GM19043 (cell line): ENCODE data around the gene NCAPG.
A peak's percentile ranks its signal among the peaks of the same experiment; 100 is the strongest.

Source experiments
- ATAC-seq: cut with Tn5 transposase; IDR thresholded peaks from one replicate; pipeline ENCODE4 v1.9.1; 2021; ENCODE audit warnings: low read depth; ENCODE audit not compliant: unreplicated experiment

Gene NCAPG

GRCh38 chr4:17867276-17867675 lies 56.5 kb downstream of the NCAPG start:
- ATAC-seq, result no peak

DNA sequence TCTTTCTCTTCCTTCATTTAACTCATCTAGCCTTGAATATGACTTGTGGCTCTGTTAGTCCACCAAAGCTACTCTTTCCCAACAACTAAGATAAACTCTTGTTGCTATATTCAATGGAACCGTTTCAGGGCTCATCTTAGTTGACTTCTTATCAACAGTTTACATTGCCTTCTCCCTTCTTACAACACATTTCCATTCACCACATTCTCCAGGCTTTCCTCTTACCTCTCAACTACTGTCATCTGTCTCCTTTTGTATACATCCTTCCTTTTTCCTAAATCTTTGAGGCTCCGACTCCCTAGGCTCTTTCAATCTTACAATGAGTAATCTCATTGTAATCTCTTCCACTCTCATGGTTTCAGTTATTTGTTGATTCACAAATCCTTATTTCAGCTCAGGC lies 58.5 kb downstream of the NCAPG start:
- ATAC-seq, result no peak

DNA sequence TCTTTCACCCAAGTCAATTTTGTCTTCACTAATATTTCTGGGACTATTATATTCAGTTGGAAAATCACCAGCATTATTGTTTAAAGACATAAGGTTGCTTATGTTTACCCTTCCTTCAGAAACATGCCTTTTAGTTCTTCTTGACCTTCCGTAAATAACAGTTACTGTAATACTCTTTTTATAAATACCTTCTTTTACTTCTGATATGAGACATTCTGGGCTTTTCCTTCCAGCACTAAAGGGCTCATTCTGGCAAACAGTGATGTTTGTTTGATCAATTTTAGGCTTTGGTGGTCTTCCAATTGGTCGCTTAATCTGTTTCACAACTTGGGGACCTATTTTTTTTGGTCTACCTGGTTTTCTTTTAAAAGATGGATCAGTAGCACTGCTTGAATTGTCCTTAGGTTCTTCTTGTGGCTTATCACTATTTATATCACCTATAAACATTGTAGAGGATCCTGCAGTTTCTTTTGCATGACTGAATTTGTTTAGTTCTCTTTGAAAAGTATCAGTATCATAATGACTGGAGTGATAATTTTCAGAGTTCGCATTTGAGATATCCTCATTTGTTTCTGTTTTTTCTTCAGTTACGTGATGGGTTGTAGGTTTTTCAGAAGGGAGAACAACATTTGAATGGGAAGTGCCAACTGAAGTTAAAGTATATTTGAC lies 64.8 kb downstream of the NCAPG start:
- ATAC-seq, result peak; percentile 95

- ATAC-seq, result no peak
Observed at GRCh38 chr4:17876943-17877342, 66.2 kb downstream of the NCAPG start.

DNA sequence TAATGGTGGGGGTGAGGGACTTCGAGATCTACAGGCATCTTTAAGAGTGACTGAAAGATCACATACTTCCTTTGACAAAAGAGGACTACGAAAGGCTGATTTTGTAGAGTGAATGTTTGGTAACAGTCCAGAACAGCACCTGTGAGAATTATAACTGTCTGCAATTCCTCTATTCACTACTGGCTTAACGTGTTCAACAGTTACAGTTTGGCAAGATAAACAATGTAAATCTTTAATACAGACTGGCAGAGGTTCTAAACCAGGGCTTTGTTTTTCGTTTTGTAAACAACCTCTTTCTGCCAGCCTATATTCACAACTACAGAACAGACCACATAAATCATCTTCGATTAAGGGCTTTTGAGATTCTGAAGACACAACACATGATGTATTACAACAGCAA lies 66.9 kb downstream of the NCAPG start:
- no peak for ATAC-seq

DNA sequence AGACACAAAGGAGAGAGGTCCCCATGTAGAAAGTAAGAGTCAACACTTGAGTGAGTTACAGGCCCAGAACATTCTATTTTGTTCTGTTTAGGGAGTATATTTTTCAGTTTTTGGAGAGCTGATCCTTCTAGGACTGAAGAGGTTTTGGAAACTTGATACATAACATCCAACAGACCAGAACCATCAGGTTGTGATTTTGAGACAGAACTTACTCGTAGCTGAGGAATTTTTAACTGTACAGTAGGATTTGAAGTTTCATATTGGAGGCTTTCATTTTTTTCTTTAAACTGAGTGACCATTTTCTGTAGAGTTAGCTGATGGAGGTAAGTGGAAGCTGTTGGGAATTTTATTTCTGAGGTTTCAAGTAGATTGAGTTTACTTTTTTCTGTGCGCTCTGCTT lies 73.3 kb downstream of the NCAPG start:
- ATAC-seq, result no peak

- ATAC-seq, result no peak
Observed at GRCh38 chr4:17884511-17884910, 73.7 kb downstream of the NCAPG start.

DNA sequence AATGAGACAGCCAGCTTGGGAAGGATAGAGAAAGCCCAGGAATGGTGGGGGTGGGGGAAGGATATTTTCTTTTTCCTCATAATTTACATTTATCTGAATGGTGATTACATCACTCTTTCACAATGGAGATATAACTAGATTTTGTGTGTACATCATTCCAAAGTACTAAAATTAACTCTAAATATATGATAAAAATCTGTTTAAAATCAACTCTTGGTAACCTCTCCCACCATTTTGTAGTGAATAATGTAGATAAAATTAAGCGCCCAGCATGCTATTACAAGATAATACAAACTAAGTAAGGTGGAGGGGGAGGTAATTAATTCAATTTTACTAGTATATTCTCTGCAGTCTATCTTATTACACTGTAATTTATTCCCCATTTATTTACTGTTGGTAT lies 78.9 kb downstream of the NCAPG start:
- ATAC-seq, result no peak

GRCh38 chr4:17894421-17894820 lies 83.6 kb downstream of the NCAPG start:
- ATAC-seq, result no peak
